GM12878 (cell line): Measurements from ENCODE around the gene POLN. TPM values are rescaled to one million over a fixed set of nuclear protein-coding genes. Genes with fewer than 3 reads are reported as not detected.
A peak's percentile ranks its signal among the peaks of the same experiment; 100 is the strongest.

Experiments used
- ATAC-seq: fragments of 200-7000 bp; cut with Tn5 transposase; 3 replicates; pipeline ENCODE4 v1.9.1; 2020; ENCODE audit warnings: mild to moderate bottlenecking, moderate library complexity
- BruUV-seq: library from RNA; stranded (reverse); fragments of 400-500 nt; replicated peaks from 2 replicates; lab custom pipeline; 2021; lab: Mats Ljungman, UMichigan
- CTCF ChIA-PET: fragments of 300-600 bp; sonication (Branson Sonifier 250); formaldehyde crosslinking; extraction: SDS; loops from one replicate; lab custom pipeline; 2021; ENCODE audit warnings: inconsistent platforms; lab: Yijun Ruan, JAX
- POLR2A ChIA-PET: fragments of 350-600 bp; formaldehyde crosslinking; extraction: SDS; loops from one replicate; lab custom pipeline; 2021; ENCODE audit warnings: inconsistent platforms; lab: Charles Lee
- RAD21 ChIA-PET: fragments of 300-600 bp; sonication (Branson Sonifier 250); formaldehyde crosslinking; loops from one replicate; lab custom pipeline; 2023; ENCODE audit warnings: antibody characterized with exemption; ENCODE audit not compliant: unreplicated experiment; lab: Charles Lee
- SMC1A ChIA-PET: fragments of 300-600 bp; sonication (Branson Sonifier 250); formaldehyde crosslinking; loops from one replicate; lab custom pipeline; 2023; ENCODE audit not compliant: unreplicated experiment, uncharacterized antibody; lab: Charles Lee
- DNase-seq: peaks from one replicate; pipeline ENCODE4 v3.0.0-alpha.2; 2011; ENCODE audit warnings: low read depth, low spot score
- FAIRE-seq: peaks from 3 replicates; lab custom pipeline; 2011; peaks lifted over from hg19 to GRCh38; lab: Jason Lieb, UNC
- H2AFZ ChIP-seq: 2 replicates; pipeline ENCODE4 v1.6.0; 2011; ENCODE audit warnings: low read depth, low read length, control low read depth; ENCODE audit not compliant: control insufficient read depth
- H3K27ac ChIP-seq: 2 replicates; pipeline ENCODE4 v1.5.1; 2011; ENCODE audit warnings: control low read depth; ENCODE audit not compliant: control insufficient read depth, insufficient read depth
- H3K27me3 ChIP-seq, 2 experiments: replicated peaks in 1 of 2; 2 replicates each; pipeline versions ENCODE4 v1.6.0 to v1.6.1; 2011; ENCODE audit warnings: low read length in 1 of 2; ENCODE audit not compliant: control insufficient read depth in 2 of 2, insufficient read depth in 2 of 2
- H3K36me3 ChIP-seq, 2 experiments: 2 replicates each; pipeline ENCODE4 v1.5.1; 2011; ENCODE audit warnings: low read length in 1 of 2; ENCODE audit not compliant: control insufficient read depth in 2 of 2, insufficient read depth in 2 of 2
- H3K4me1 ChIP-seq: 2 replicates; pipeline ENCODE4 v1.6.1; 2011; ENCODE audit warnings: mild to moderate bottlenecking, low read length, moderate library complexity, mixed read lengths; ENCODE audit not compliant: control insufficient read depth, insufficient read depth
- H3K4me2 ChIP-seq: 2 replicates; pipeline ENCODE4 v1.6.0; 2011; ENCODE audit warnings: control low read depth; ENCODE audit not compliant: control insufficient read depth, insufficient read depth
- H3K4me3 ChIP-seq: fragments of 200-600 bp; sonication (generic); 2 replicates; pipeline ENCODE4 v1.5.1; 2016
- H3K79me2 ChIP-seq: 2 replicates; pipeline ENCODE4 v1.6.0; 2011; ENCODE audit warnings: low read length; ENCODE audit not compliant: control insufficient read depth, insufficient read depth
- H3K9ac ChIP-seq: 2 replicates; pipeline ENCODE4 v1.8.0; 2011; ENCODE audit warnings: low read length, control low read depth, mixed read lengths; ENCODE audit not compliant: control insufficient read depth, insufficient read depth
- H3K9me3 ChIP-seq: replicated peaks from 3 replicates; pipeline ENCODE4 v1.5.1; 2011; ENCODE audit warnings: mild to moderate bottlenecking, low read length; ENCODE audit not compliant: control insufficient read depth, insufficient read depth
- H4K20me1 ChIP-seq: 2 replicates; pipeline ENCODE4 v1.6.0; 2011; ENCODE audit not compliant: control insufficient read depth, insufficient read depth
- ELK1 ChIP-seq: IDR thresholded peaks from 2 replicates; pipeline ENCODE4 v1.6.1; 2012; ENCODE audit warnings: low read depth, low read length, improper control_type of control experiment
- HDAC2 ChIP-seq: fragments of 200-600 bp; sonication (generic); IDR thresholded peaks from 2 replicates; pipeline ENCODE4 v1.6.1; 2017
- IKZF1 ChIP-seq: fragments of 450-650 bp; conservative IDR thresholded peaks from 2 replicates; pipeline ENCODE4 v1.6.1; 2017; ENCODE audit warnings: antibody characterized with exemption, mild to moderate bottlenecking
- IKZF2 ChIP-seq, 2 experiments: fragments of 450-650 bp; IDR thresholded peaks; 2 replicates each; pipeline ENCODE4 v1.6.1; 2017; ENCODE audit warnings: mild to moderate bottlenecking in 2 of 2, moderate library complexity in 2 of 2
- MEF2B ChIP-seq: fragments of 450-650 bp; IDR thresholded peaks from 2 replicates; pipeline ENCODE4 v1.6.1; 2018; ENCODE audit warnings: mild to moderate bottlenecking, moderate library complexity; ENCODE audit not compliant: partially characterized antibody, poor library complexity, severe bottlenecking
- PML ChIP-seq: IDR thresholded peaks from 2 replicates; pipeline ENCODE4 v1.6.1; 2012; ENCODE audit warnings: low read length, inconsistent platforms
- POLR2AphosphoS2 ChIP-seq: IDR thresholded peaks from 2 replicates; pipeline ENCODE4 v1.6.1; 2011; ENCODE audit warnings: low read depth, mild to moderate bottlenecking, low read length, improper control_type of control experiment, moderate library complexity
- RCOR1 ChIP-seq: conservative IDR thresholded peaks from 2 replicates; pipeline ENCODE4 v1.6.1; 2012; ENCODE audit warnings: low read depth, low read length, improper control_type of control experiment
- ZNF622 ChIP-seq: fragments of 450-650 bp; IDR thresholded peaks from 2 replicates; pipeline ENCODE4 v1.6.1; 2017; ENCODE audit warnings: mild to moderate bottlenecking, inconsistent platforms
- WGBS: methylation state at CpG from one replicate; pipeline ENCODE4 v1.1.6; 2016; ENCODE audit warnings: low lambda C conversion rate; ENCODE audit not compliant: insufficient replicate concordance, insufficient coverage; ENCODE audit errors: missing lambda C conversion rate; 5-methylcytosine and 5-hydroxymethylcytosine counted together
- in situ Hi-C: fragments of 300-500 bp; cut with MboI; formaldehyde crosslinking; loops from 9 replicates; pipeline ENCODE4 v1.14.3; 2018; ENCODE audit warnings: mixed read lengths
- intact Hi-C: fragments of 100-400 bp; cut with micrococcal nuclease; formaldehyde crosslinking; loops from one replicate; pipeline ENCODE4 v1.14.2; 2022; ENCODE audit not compliant: unreplicated experiment
- polyA plus RNA-seq, 11 experiments: library from polyadenylated mRNA; depleted of rRNA in 4 of 11; unstranded in 6 of 11; stranded (reverse) in 5 of 11; fragments of >200 nt; fragmentation: Nextera tagmentation in 4 of 11; fragmentation: Illumina TruSeq in 1 of 11; extraction: Ambion mirVana in 4 of 11; extraction: Trizol in 1 of 11; gene quantifications; 1 replicate in 1 of 11; 2 replicates in 10 of 11; pipeline versions ENCODE4 v1.2.1 to v1.2.3, GENCODE V29; 2011 to 2016; ENCODE audit warnings: inconsistent platforms in 2 of 11, missing spikeins in 2 of 11, low read depth in 1 of 11
- total RNA-seq, 4 experiments: library from RNA; depleted of rRNA in 3 of 4; stranded (reverse); fragments of >200 nt in 3 of 4; fragmentation: Illumina TruSeq in 1 of 4; extraction: Trizol in 1 of 4; gene quantifications; 2 replicates each; pipeline versions ENCODE4 v1.2.1 to v1.2.3, GENCODE V29; 2013 to 2021
- TF ChIP-seq, protein P1 (sequence below): IDR thresholded peaks from 2 replicates; pipeline ENCODE4 v1.6.1; 2012; ENCODE audit warnings: mild to moderate bottlenecking, low read depth, low read length

POLN gene
- total and polyA plus RNA-seq, 10 of the 15 experiments (the other 5 are each of a cell fraction or from before 2014, with no cell fraction given) = 0.09 to 2.0 (median 0.95) TPM; not detected in 1

DNA sequence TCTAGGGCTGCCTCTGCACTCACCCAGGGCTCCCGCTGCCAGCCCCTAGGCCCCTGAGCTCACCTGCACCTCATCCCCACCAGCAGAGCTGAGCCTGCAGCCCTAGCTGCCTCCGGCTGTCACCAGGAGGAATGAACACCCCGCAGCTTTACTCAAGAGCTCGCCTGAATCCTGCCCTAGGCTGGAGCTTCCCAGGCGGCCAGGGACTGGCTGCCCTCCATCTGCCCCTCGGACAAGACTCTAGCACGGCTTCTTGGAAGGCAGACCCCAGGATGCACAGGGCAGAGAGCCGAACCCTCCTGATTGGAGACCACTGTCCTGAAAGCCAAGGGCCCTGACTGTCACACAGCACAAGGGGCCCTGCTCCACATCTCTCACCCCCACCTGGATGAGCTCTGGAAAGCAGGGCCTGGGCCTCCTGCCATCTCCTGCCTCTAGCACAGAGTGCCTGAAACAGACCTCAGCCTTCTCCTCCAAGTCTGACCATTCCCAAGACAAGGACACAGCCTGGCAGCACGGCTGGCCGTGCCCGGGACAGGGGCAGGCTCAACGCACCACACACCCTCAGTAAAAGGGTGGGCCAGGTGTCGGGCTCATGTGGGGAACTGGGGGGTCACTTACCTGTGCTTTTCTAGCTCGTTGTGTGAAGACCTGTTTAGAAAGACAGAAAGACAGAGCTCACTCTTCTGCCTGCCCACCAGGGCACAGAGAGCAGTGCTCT, 15.6 kb upstream of the POLN start:
- BruUV-seq = no TSS peak
- ATAC-seq = no peak
- no peak for FAIRE-seq
- peaks cover 0 to 4% of the 10 kb centered on the region in 2 experiments; a peak in 2 of 4 replicates for H3K36me3 ChIP-seq
- H3K27ac ChIP-seq = 0 out of 2 replicates have a peak overlapping the region, but pooled peaks have one; percentile 18
- no peaks in the 10 kb centered on the region; the same call in 1 of the 2 replicates for H4K20me1 ChIP-seq
- H3K9ac ChIP-seq = no peak overlapping the region; the same call in 1 of the 2 replicates
- ChIA-PET RAD21 (interaction anchor here (1.0 to 1.5 kb wide), 3 partner anchors 17 to 155 kb away, joined by 3 to 5 read pairs (median 4); no protein-coding TSS in a partner anchor), POLR2A (interaction anchor here (0.5 to 1.4 kb wide), 5 partner anchors 16 to 182 kb away, joined by 3 to 9 read pairs (median 3); partner anchors contain the start of genes CFAP99, HAUS3, POLN and ZFYVE28), SMC1A (interaction anchor here (1.7 kb wide), 1 partner anchor 19 kb away, joined by 6 read pairs; no protein-coding TSS in a partner anchor), CTCF (interaction anchor here (1.1 kb wide), 1 partner anchor 17 kb away, joined by 4 read pairs; no protein-coding TSS in a partner anchor)
- intact Hi-C loops = no loop called here
- peaks cover 10% of the 10 kb centered on the region for H3K79me2 ChIP-seq
- in situ Hi-C loops = no loop called here
- TF ChIP-seq ZNF622 (no peak), IKZF1 (0 out of 2 replicates have a peak, but pooled peaks have one; percentile 2)
- no peak for DNase-seq
- 77% methylated on average over 14 of the region's 14 CpGs for WGBS
- no peak overlapping the region for H3K4me2 ChIP-seq
- H3K9me3 ChIP-seq = no peaks in the 10 kb centered on the region
- H3K4me3 ChIP-seq = no peak overlapping the region
- no peaks in the 10 kb centered on the region for H3K27me3 ChIP-seq
- H2AFZ ChIP-seq = no peak overlapping the region
- H3K4me1 ChIP-seq = no peaks in the 10 kb centered on the region

DNA sequence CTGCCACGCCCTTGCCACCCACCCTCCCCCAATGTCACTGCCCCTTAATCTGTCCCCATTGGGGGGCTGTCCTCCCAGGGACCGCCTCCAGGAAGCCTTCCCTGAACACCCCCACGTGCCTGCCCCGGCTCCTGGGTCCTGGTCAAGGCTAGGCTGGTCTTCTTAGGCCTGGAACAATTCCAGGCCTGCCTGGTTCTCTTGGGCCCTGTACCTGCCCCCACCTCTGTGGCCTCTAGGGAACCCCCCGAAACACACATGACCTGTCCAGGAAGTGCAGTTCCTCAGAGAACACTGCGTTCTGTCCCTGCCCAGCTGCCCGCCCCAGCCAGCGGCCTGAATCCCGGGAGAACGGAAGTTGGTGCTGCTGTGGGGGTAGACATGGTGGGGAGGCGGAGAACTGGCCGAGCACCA, 14.9 kb upstream of the POLN start:
- Histone ChIP-seq H3K4me2 (no peak overlapping the region), H3K4me1 (no peaks in the 10 kb centered on the region), H4K20me1 (no peaks in the 10 kb centered on the region; the same call in 1 of the 2 replicates), H3K27ac (0 out of 2 replicates have a peak overlapping the region, but pooled peaks have one; percentile 18), H3K27me3 (no peaks in the 10 kb centered on the region), H3K36me3 (peaks cover 0 to 4% of the 10 kb centered on the region in 2 experiments; a peak in 2 of 4 replicates), H3K9me3 (no peaks in the 10 kb centered on the region), H3K9ac (no peak overlapping the region; the same call in 1 of the 2 replicates), H3K79me2 (peaks cover 10% of the 10 kb centered on the region), H2AFZ (no peak overlapping the region), H3K4me3 (no peak overlapping the region)
- ChIA-PET CTCF (interaction anchor here (1.1 kb wide), 1 partner anchor 16 kb away, joined by 4 read pairs; no protein-coding TSS in a partner anchor), POLR2A (interaction anchor here (1.0 to 1.4 kb wide), 3 partner anchors 15 to 162 kb away, joined by 3 to 9 read pairs (median 3); partner anchors contain the start of genes CFAP99, HAUS3, POLN and ZFYVE28), RAD21 (interaction anchor here (1.0 to 1.5 kb wide), 2 partner anchors 16 to 156 kb away, joined by 4 to 5 read pairs; no protein-coding TSS in a partner anchor), SMC1A (interaction anchor here (1.7 kb wide), 1 partner anchor 18 kb away, joined by 6 read pairs; no protein-coding TSS in a partner anchor)
- WGBS = 27% methylated on average over 12 of the region's 12 CpGs
- peak; percentile 72 for ATAC-seq
- in situ Hi-C loops (no loop called here), intact Hi-C loops (no loop called here)
- DNase-seq = no peak
- no peak for FAIRE-seq
- BruUV-seq = no TSS peak
- TF ChIP-seq POLR2AphosphoS2 (no peak), PML (no peak), HDAC2 (no peak), IKZF2 (IDR thresholded peaks at IDR 0.05) (peak; percentile 26 to 45; a peak in 2 of 4 replicates), ELK1 (no peak), MEF2B (peak; percentile 65), RCOR1 (no peak)
- TF ChIP-seq, protein P1, sequence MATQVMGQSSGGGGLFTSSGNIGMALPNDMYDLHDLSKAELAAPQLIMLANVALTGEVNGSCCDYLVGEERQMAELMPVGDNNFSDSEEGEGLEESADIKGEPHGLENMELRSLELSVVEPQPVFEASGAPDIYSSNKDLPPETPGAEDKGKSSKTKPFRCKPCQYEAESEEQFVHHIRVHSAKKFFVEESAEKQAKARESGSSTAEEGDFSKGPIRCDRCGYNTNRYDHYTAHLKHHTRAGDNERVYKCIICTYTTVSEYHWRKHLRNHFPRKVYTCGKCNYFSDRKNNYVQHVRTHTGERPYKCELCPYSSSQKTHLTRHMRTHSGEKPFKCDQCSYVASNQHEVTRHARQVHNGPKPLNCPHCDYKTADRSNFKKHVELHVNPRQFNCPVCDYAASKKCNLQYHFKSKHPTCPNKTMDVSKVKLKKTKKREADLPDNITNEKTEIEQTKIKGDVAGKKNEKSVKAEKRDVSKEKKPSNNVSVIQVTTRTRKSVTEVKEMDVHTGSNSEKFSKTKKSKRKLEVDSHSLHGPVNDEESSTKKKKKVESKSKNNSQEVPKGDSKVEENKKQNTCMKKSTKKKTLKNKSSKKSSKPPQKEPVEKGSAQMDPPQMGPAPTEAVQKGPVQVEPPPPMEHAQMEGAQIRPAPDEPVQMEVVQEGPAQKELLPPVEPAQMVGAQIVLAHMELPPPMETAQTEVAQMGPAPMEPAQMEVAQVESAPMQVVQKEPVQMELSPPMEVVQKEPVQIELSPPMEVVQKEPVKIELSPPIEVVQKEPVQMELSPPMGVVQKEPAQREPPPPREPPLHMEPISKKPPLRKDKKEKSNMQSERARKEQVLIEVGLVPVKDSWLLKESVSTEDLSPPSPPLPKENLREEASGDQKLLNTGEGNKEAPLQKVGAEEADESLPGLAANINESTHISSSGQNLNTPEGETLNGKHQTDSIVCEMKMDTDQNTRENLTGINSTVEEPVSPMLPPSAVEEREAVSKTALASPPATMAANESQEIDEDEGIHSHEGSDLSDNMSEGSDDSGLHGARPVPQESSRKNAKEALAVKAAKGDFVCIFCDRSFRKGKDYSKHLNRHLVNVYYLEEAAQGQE = no peak
